Hepatic stellate cell (primary cell): Measurements from ENCODE around the gene LRRC9.
"Not testable (repeated sequence)": the region's sequence is repeated elsewhere in the genome, so short reads cannot be mapped to it uniquely, and the experiment has no call there.

Experiments used
- DNase-seq: peaks from one replicate; pipeline ENCODE4 v3.0.0; 2011; ENCODE audit warnings: low spot score

The LRRC9 gene

DNA sequence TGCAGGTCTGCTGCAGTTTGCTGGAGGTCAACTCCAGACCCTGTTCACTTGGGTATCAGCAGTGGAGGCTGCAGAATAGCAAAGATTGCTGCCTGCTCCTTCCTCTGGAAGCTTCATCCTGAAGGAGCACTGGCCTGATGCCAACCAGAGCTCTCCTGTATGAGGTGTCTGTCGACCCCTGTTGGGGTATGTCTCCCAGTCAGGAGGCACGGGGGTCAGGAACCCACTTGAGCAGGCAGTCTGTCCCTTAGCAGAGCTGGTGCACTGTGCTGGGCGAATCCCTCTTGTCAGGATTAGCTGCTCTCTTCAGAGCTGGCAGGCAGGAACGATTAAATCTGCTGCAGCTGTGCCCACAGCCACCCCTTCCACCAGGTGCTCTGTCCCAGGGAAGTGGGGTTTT, 37.9 kb downstream of the LRRC9 start:
- DNase-seq, result not testable (repeated sequence)

DNA sequence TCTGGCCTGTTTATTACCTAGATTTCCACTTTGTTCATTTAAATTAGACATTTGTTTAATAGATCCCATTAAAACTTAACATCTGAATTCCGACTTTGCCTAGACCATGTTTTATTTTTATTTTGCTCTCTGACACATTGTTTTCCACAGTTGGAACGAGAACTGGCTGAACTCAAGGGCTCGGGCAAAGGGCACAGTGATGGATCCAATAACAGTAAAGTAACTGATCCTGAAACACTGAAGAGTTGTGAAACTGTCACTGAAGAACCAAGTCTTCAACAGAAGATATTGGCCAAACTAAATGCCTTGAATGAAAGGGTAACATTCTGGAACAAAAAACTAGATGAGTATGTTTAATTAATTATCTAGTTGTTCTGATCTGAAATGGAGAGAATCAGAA, 39.7 kb downstream of the LRRC9 start:
- no peak for DNase-seq

DNA sequence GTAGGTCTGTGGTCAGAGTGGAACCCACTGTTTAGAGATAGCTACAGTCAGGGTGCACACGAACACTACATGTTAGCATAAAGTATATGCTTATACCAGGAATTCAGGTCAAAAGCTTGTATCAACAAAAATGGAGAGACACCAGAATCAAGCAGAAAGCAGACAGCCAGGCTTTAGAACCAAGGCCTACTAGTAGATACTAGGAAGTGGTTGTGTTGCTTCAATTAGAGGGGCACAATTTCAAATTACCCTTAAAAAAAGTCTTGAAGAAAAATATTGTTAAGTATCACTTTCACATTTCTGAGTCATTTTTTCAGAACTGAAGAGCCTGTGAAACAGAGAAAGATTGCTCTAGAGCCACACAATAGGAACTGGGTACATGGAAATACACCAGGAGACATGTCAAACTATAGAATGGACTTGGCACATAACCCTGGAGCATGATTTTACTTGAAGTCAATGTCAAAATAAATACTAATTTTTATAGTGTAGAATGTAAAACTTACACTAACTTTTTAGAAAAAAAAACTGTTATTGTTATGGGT, 41.6 kb downstream of the LRRC9 start:
- DNase-seq, result no peak

DNA sequence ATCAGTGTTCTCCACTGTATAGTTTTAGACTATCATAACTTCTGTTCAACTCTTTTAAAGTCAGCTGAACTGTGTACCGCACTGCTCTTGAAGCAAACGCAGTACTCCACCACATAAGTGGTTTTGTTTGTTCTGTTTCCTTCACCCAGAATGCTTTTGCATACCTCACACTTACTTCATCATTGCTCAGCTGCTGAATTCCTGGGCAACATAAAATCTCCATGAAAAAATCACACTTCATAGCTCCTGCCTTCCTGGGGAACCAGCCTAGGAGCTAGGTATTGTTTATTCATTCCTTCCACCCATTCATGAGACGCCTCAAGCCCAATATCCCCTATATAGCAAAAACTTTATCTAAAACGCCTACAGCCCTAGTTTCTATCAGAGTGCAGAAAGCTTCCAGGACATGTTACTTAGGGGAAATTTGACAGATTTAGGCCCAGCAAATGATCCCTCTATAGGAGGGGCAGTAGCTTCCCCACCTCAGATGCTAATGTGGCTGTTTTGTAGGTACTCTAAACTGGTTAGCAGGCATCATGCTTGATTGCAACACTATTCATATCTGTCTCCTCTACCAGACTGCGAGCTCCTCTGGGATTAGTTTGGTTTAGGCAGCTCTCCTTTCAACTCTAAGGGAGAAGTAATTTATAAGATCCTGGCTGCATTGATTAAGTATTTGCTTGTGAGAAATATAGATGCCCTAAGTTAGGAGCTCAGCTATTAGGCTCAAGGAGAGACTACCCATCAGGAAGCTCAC, 44.5 kb downstream of the LRRC9 start:
- DNase-seq, result no peak

DNA sequence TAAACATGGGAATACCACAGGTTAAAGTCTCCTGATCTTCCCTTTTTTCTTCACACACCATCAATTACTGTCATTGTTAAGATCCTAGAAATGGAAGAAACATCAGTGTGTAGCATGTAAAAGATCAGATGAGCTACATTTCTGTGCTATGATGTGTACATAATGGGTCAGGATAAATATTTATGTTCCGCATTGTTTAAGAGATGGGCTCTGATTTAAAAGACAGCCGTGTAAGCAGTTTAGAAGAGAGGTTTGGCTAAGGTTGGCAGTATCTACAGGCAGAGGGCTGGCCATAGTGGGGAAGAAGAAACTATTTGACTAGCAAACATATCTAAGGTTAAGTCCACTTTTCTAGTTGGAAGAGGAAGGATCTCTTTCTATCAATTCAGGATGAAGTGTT, 49.4 kb downstream of the LRRC9 start:
- peak; percentile 12 for DNase-seq

DNA sequence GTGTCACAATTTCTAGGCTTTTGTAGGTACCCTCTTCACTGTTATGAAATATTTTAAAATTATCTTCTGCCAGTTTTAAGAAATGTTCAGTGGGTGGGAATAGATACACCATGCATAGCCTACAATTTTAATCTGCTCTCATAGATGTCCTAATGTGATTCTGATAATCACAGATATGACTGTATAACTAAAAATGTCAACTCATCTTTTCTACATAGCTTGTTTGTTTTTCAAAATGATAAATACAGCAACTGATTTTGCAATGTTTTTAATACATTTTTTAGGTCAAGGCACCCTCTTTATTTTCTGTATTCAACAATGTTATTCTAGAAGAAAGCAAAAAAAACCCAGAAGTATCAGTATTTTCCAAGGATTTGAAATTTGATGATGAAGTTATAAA, 61.6 kb downstream of the LRRC9 start:
- DNase-seq, result no peak

DNA sequence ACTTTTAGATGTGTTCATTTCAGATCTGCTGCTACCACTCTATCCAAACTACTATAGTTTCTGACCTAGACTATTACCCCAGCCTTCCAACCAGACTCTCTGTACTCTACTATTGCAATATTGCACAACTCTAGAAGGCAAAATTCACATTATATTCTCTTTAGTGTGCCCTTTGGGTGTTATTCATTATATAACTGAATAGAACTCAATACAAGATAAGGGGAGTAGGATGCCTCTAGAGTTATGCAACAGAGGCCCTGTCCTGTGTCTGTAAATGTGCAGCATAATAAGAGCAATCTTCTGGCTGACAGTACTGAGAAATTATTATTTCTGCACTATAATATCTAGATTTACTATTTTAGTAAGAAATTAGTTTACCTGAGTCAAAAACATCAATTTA, 63.1 kb downstream of the LRRC9 start:
- no peak for DNase-seq

DNA sequence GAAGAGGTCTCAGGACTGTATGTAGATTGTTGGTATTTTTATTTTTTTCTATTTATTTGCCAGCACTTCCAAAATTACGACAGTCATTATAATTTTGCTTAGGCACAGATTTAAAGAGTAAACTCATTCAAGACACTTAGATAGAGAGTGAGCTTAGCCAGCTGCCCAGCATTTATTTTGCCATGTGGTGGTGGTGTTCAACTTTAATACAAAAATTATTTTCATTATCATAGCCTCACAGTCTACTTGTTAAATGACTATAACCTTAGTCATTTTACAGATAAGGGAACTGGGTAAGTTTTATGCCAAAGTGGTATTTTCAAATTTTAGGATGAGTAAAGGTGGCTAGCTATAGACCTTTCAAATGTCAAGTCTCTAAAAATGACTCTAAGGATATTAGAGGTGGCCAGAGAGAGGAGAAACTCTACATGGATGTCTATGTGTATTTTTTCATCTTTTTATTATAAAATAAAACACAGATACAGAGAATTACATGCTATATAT, 66.7 kb downstream of the LRRC9 start:
- DNase-seq, result no peak

DNA sequence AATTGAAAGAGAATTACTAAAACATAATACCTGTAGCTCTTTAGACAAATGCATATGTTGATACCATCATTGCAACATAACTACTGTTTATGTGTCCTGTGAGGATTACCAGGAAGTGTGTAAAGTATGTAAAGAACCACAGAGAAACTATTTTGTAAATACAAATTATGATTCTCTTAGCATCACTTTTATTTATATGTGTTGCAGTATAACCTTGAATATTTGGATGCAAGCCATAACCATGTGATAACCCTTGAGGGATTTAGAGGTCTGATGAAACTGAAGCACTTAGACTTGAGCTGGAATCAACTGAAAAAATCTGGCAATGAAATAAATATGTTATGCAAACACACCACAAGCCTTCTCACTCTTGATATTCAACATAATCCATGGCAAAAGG, 77.5 kb downstream of the LRRC9 start:
- no peak for DNase-seq

DNA sequence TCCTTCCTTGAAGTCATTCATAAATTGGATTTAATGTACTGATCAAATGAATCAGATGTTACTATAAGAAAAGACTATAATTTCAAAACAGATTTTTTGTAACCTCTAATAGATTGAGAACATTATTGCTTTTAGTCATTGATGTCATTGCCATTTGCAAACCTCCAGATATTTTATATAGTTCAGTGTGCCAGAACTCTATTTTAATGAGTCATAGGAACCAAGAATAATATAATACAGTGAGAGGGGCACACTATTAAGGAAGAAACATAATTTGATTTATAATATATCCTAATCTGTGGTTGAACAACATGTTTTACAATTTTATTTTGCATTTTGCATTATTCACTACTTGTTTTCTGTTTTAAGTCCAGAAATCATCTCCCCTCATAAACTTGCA, 78.0 kb downstream of the LRRC9 start:
- DNase-seq, result no peak

DNA sequence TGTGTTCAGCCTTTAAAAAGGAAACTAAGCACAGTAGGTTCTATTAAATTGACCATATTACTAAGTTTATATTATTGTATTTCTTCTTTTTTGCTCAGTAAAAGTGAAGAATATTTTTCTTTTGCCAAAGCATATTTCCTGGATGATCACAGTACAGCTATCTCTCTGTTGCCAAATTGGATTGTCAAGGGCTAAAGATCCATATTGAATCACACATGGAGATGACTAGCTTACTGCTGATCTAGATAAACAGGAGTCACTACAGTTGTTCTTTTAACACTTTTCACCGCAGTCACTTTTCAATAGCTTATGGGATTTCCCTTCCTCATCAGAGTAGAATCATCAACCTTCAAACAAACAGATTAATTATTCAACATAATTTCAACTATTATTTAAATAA, 78.6 kb downstream of the LRRC9 start:
- no peak for DNase-seq

DNA sequence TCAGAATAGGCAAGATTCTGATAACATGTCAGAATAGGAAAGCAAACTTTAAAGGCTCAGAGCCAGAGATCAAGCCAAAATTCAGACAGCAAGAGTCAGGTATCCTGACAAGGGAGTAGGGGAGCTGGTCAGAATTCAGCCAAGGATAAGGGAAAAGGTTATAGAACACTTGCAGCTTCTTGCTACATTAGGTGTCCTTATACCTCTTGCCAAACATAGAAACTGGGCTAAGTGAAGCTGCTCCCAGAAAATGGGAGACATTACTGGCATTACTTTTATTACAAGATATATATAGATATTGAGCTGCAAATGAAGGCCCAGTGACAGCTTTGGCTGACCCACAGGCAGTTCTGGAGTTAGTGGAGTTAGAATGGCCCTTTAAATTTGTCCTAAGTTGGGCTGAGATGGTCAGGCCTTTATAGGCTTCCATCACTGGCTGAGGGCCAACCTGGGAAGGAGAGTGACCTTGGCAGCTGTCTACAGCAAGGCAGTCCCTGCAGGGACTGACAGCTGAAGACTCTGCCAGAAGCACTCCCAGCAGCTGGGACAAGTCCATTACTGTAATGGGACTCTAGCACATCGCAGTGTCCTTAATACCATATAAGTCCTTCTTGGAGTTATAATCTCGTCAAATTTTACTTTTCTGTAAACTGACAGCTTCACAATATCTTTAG, 83.0 kb downstream of the LRRC9 start:
- no peak for DNase-seq

DNA sequence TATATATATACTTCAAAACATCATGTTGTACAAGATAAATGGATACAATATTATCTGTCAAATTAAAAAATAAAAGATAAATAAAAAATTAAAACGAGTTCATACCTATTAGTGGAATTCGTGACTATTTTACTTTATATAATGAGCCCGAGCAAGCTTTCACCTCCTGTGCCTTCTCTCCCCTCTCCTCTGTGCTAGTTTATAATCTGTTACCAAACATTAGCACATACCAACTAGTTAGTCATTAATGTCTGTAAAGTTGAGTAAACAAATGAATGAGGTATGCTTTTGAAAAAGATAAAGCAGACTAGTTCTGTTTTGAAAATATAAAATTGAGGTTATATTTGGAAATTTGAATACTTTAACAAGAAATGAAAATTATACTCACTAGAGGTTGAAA, 84.0 kb downstream of the LRRC9 start:
- DNase-seq, result no peak

DNA sequence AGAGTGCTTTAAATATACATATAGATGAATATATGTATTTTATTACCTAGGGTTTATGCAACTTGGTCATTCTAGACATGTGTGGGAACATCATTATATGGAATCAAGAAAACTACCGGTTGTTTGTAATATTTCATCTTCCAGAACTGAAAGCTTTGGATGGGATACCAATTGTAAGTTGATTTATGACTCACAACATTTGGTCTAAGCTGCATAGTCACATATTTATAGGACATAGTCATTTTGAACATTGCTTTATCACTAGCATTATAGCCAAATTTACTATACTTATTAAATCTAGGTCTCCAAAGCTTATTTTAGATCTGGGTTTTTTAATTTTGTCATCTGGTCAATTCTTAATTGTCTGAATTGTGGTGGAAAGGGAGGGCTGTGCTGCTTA, 88.1 kb downstream of the LRRC9 start:
- DNase-seq, result no peak

DNA sequence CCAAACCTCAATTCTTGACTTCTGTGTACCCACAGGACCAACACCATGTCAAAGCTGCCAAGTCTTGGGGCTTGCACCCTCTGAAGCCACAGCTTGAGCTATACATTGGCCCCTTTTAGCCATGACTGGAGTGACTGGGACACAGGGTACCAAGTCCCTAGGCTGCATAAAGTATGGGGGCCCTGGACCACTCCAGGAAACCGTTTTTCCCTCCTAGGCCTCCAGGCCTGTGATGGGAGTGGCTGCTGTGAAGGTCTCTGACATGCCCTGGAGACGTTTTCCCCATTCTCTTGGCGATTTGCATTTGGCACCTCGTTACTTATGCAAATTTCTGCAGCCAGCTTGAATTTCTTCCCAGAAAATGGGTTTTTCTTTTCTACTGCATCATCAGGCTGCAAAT, 90.3 kb downstream of the LRRC9 start:
- DNase-seq, result not testable (repeated sequence)

DNA sequence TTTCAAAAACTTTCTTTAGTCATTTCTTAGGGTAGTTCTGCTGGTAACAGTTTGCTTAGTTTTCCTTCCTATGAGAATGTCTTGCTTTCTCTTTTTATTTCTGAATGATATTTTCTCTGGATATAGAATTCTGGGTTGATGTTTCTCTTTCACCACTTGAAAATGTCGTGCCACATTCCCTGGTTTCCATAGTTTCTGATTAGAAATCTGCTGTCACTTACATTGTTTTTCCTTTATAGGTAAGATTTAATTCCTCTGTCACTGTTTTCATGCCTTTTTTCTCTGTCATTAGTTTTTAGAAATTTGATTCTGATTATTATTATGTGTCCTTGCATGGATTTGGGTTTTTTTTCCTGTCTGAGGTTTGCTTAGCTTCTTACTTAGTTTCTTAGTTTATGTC, 94.5 kb downstream of the LRRC9 start:
- no peak for DNase-seq

DNA sequence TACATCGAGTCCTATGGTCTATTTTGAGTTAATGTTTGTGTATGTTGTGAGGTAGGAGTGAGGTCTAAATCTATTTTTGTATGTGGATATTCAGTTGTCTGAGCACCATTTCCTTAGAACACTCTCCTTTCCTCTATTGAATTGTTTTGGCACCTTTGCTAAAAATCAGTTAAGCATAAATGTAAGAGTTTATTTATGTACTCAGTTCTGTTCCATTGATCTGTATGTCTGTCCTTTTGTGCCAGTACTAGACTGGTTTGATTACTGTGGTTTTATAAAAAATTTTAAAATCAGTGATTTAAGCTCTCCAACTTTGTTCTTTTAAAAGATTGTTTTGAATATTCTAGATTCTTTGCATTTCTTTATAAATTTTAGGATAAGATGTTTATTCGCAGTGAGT, 101.7 kb downstream of the LRRC9 start:
- DNase-seq, result no peak

DNA sequence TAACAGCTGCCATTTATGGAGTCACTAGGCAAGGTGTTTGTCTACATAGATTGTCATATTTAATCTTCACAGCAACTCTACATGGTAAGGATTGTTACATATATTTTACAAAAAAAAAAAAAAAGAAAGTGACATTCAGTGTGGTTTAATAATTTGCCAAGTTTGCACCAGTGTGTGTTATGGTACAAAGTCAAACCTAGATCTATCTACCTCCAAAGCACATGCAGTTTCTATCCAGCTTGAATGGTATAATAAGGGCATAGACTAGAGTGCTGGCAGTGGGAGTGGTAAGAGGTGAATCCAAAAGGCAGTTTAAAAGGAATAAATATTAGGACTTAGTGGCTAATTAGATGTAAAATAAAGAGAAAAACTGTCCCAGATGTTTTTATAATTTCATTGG, 105.6 kb downstream of the LRRC9 start:
- DNase-seq, result no peak

DNA sequence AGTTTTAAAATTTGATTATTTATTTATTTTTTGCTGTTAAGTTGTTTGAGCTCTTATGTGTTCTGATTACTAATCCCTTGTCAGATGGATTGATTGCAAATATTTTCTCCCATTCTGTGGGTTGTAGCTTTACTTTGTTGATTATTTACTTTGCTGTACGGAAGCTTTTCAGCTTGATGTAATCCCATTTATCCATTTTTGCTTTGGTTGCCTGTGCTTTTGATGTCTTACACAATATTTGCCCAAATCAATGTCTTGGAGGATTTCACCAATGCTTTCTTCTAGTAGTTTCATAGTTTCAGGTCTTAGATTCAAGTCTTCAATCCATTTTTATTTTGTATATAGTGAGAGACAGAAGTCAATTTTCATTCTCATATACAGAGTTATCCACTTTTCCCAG, 115.2 kb downstream of the LRRC9 start:
- no peak for DNase-seq

DNA sequence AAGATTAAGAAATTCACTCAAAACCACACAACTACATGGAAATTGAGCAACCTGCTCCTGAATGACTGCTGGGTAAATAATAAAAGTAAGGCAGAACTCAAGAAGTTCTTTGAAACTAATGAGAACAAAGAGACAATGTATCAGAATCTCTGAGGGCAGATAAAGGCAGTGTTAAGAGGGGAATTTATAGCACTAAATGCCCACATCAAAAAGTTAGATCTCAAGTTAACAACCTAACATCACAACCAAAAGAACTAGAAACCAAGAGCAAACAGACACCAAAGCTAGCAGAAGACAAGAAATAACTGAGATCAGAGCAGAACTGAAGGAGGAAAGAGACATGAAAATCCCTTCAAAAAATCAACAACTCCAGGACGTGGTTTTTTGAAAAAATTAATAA, 128.0 kb downstream of the LRRC9 start:
- not testable (repeated sequence) for DNase-seq

DNA sequence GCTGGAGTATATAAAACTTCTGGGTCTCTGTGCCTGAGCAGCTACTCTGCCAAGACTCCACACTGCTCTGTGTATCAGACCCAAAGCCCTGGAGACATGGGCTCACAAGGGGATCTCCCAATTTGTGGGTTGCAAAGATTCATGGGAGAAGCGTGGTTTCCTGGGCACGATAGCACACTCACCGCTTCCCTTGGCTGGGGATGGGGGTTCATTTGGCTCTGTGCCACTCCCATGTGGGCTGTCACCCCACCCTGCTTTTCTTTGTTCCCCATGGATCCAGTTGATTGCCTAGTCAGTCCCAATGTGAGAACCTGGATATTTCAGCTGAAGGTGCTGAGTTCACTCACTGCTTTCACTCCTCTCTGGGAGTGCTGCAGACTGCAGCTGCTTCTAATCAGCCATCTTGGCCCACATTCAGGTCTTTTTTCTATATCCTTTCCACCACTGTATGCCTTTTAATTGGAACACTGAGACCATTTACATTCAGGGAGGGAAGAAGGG, 131.8 kb downstream of the LRRC9 start:
- no peak for DNase-seq

DNA sequence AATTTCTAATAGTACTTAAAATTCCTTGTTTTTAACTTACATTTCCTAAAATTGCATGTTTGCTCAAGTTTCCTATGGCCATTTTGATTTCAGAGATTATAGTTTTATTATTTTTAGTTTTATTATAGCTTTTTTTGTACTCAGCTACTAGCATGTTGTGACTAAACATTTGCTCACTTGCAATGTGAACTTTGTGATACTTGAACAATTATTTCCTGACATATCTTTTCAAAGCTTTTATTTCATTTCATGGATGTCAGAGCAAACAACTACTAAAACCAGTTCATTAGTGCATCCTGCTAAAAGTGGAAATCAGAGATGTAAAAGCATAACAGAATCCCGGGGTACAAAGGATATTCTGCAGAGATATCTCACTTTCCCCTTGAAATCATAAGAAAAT, 138.1 kb downstream of the LRRC9 start:
- no peak for DNase-seq

DNA sequence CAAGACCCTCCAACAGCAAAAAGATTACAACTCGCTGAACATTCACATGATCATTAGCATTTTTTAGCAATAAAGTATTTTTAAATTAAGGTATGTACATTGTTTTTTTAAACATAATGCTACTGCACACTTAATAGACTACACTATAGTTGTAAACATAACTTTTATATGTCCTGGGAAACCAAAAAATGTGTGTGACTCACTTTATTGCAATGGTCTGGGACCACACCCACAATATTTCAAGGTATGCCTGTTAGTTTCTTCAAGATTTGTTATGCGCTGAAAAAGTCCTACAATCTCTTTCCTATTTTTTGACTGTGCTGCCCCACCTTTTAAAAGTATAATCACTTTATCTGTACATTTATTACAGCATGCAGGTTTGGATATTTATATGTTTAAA, 141.4 kb downstream of the LRRC9 start:
- DNase-seq, result no peak
